ENCODE results near the gene PCK2.

- TF ChIP-seq, protein P1, sequence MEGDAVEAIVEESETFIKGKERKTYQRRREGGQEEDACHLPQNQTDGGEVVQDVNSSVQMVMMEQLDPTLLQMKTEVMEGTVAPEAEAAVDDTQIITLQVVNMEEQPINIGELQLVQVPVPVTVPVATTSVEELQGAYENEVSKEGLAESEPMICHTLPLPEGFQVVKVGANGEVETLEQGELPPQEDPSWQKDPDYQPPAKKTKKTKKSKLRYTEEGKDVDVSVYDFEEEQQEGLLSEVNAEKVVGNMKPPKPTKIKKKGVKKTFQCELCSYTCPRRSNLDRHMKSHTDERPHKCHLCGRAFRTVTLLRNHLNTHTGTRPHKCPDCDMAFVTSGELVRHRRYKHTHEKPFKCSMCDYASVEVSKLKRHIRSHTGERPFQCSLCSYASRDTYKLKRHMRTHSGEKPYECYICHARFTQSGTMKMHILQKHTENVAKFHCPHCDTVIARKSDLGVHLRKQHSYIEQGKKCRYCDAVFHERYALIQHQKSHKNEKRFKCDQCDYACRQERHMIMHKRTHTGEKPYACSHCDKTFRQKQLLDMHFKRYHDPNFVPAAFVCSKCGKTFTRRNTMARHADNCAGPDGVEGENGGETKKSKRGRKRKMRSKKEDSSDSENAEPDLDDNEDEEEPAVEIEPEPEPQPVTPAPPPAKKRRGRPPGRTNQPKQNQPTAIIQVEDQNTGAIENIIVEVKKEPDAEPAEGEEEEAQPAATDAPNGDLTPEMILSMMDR (conservative IDR thresholded peaks at IDR 0.05; ENCODE audit: low read depth, low read length): no peak
- TF ChIP-seq EZH2 (IDR thresholded peaks at IDR 0.05; ENCODE audit: borderline replicate concordance, low read depth, low read length, poor library complexity, severe bottlenecking): no peak
Observed at GRCh38 chr14:24054324-24054641, 39.8 kb upstream of the PCK2 start.

Data from A673 (cell line).